Motor neuron (in vitro differentiated cells): Measurements from ENCODE around the gene FAM78A. TPM values are rescaled to one million over a fixed set of nuclear protein-coding genes. Genes with fewer than 3 reads are reported as not detected.

Source experiments
- ATAC-seq, 8 experiments: fragments of 200-7000 bp; cut with Tn5 transposase; replicated peaks in 6 of 8; 2 replicates each; pipeline ENCODE4 v1.8.0; 2021; ENCODE audit warnings: mild to moderate bottlenecking in 8 of 8, moderate library complexity in 8 of 8
- H3K27ac ChIP-seq, 2 donors: fragments of 250-450 bp; sonication (Bioruptor Pico); 2 replicates each; pipeline ENCODE4 v1.9.0; 2021; ENCODE audit warnings: antibody characterized with exemption in 2 of 2, mild to moderate bottlenecking in 2 of 2, moderate library complexity in 1 of 2
- H3K4me1 ChIP-seq, 2 donors: fragments of 250-450 bp; sonication (Bioruptor Pico); replicated peaks in 1 of 2; 2 replicates each; pipeline ENCODE4 v1.6.1; 2021; ENCODE audit warnings: antibody characterized with exemption in 2 of 2, mild to moderate bottlenecking in 2 of 2, moderate library complexity in 1 of 2
- H3K4me3 ChIP-seq, 5 donors: fragments of 250-450 bp; sonication (Bioruptor Pico); 2 replicates each; pipeline ENCODE4 v1.9.0; 2021; ENCODE audit warnings: antibody characterized with exemption in 5 of 5, mild to moderate bottlenecking in 5 of 5, moderate library complexity in 4 of 5
- whole genome bisulfite sequencing, 10 experiments: fragments of 450-650 bp; shearing (Covaris generic); methylation state at CpG; one replicate each; pipeline ENCODE4 v1.0.0; 2022; 5-methylcytosine and 5-hydroxymethylcytosine counted together
- in situ Hi-C, 9 experiments: fragments of 400-800 bp; cut with MboI; loops; one replicate each; pipeline ENCODE4 v1.15.0; 2021; ENCODE audit warnings: low sequenced_read_pairs in 9 of 9, low pct_unique_long_range_greater_than_20kb in 2 of 9; ENCODE audit not compliant: unreplicated experiment in 9 of 9
- total RNA-seq, 8 experiments: library from RNA; unstranded; fragments of 300-600 nt; gene quantifications; 2 replicates each; pipeline versions ENCODE4 v1.2.3 to v1.2.4, GENCODE V29; 2022

The FAM78A gene
- total RNA-seq, 8 experiments from 2014 or later, result 0.50 to 1.5 (median 0.88) TPM

DNA sequence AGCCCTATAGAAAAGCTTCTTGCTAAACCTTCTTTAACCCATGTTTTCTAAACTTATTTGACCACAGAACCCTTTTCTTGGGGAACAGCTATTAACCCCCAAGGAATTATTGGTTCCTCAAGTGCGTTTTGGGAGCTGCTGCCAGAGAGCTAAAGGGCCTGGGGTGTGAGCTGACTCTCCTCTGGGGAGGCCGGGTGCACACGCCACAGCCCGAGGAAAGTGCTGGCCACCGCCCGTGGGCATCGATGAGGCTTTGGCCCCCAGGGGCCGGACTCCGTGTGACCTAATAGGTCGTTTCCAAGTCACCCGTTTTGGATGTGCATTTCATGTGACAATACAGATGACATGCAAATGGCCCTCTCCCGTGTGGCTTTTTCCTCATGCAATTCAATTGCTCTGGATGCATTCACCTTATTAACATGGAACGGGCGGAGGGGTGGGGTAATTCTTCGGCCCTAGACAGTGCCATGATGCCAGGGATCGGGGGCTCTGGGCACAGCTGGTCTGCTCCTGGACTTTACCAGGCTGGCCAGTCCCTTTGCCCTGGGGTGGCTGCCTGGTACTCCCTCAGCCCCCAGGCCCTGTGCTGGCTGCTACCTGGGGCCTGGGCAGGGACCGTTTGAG lies 32.7 kb upstream of the FAM78A start:
- no peaks in the 10 kb centered on the region for H3K4me1 ChIP-seq
- WGBS, 10 experiments, result 6 to 100% (median 42%) methylated on average over 1 to 10 of the region's 17 CpGs; no CpG with 5 or more reads in 2 of the 10 experiments
- ATAC-seq, result peak in 6 of 8 experiments; percentile 2 to 72 (median 45)
- no peak overlapping the region for H3K27ac ChIP-seq
- H3K4me3 ChIP-seq, result no peak overlapping the region
- in situ Hi-C loops, result no loop called here

DNA sequence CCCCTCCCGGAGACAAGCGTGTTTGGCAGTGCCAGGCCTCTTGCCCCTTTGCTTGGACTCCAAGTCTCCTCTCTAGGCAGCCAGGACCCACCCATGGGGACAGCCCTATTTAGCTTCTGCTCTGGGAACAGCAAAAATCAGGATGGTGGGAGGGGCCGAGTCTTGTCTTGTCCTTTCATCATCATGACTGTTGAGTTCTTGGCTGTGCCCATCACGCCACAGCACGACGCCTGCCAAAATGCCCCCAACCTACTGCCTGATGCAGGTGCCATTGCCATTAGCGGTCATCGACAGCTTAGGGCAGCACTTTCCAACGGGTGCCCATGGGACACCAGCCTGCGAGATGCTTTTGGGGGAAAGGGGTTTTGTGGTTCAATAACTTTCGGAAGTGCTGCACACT lies 32.1 kb upstream of the FAM78A start:
- in situ Hi-C loops, result no loop called here
- H3K27ac ChIP-seq, result no peak overlapping the region
- ATAC-seq, result no peak
- no peak overlapping the region for H3K4me3 ChIP-seq
- WGBS, 10 experiments, result 55 to 100% (median 93%) methylated on average over 1 to 8 of the region's 11 CpGs; no CpG with 5 or more reads in 3 of the 10 experiments
- no peaks in the 10 kb centered on the region for H3K4me1 ChIP-seq

DNA sequence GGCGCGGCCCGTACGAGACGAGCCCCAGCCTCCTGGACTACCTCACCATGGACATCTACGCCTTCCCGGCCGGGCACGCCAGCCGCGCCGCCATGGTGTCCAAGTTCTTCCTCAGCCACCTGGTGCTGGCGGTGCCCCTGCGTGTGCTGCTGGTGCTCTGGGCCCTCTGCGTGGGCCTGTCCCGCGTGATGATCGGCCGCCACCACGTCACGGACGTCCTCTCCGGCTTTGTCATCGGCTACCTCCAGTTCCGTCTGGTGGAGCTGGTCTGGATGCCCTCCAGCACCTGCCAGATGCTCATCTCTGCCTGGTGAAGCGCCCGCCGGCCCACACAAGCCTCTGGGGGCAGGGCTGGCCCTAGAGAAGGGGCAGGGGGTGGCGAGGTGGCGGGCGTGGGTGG lies 31.7 kb upstream of the FAM78A start:
- Histone ChIP-seq H3K27ac (no peak overlapping the region), H3K4me3 (no peak overlapping the region), H3K4me1 (no peaks in the 10 kb centered on the region)
- ATAC-seq, result no peak
- 88 to 93% (median 90%) methylated on average over 3 to 11 of the region's 31 CpGs; no CpG with 5 or more reads in 7 of the 10 experiments for WGBS, 10 experiments
- in situ Hi-C loops, result no loop called here

DNA sequence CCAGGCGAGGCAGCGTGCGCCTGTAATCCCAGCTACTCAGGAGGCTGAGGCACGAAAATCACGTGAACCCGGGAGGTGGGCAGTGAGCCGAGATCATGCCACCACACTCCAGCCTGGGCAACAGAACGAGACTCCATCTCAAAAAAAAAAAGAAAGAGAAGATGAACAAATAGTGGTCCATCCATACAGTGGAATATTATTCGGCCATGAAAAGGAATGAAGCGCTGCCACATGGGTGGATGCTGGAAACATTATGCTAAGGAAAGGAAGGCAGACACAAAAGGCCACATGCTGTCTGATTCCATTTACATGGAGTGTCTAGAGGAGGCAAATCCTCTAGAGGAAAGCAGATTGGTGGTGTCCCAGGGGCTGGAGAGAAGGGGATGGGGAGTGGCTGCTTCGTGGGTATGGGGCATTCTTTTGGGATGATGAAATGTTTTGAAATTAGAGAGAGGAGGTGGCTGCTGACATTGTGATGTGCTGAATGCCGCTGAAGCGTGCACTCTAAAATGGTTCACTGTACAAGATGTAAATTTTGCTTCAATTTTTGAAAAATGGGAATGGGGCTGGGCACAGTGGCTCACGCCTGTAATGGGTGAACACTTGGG lies 30.2 kb upstream of the FAM78A start:
- ATAC-seq, result peak in 1 of 8 experiments; percentile 14
- in situ Hi-C loops, result no loop called here
- no peak overlapping the region for H3K27ac ChIP-seq
- WGBS, 10 experiments, result 40 to 100% (median 89%) methylated on average over 1 to 10 of the region's 14 CpGs; no CpG with 5 or more reads in 1 of the 10 experiments
- no peaks in the 10 kb centered on the region for H3K4me1 ChIP-seq
- no peak overlapping the region for H3K4me3 ChIP-seq

DNA sequence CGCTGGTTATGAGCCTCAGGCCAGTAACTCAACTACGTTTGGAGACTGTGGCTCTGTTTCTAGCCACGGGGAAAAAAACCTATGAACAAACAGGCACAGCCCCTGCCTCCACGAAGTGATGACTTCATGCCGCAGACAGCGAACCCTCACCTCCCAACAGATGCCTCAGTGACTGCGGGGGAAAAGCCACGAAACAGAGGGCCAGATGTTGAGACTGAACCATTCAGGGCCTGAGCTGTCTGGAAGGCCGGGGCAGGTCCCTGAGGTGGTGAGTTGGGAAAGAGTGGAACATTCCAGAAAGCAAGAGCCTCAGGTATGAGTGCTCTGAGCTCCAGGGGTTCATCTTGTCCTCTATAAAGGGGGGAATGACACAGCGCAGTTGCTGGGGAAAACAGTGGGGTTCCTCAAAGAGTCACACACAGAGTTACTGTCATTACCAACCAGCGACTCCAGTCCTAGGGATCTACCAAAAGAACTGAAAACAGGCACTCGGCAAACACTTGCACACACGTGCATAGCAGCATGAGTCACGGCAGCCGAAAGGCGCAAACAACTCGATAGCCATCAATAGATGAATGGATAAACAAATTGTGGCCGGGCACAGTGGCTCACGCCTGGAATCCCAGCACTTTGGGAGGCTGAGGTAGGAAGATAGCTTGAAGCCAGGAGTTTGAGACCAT lies 28.5 kb upstream of the FAM78A start:
- peak in 6 of 8 experiments; percentile 26 to 52 (median 44) for ATAC-seq
- Histone ChIP-seq H3K4me1 (no peaks in the 10 kb centered on the region), H3K27ac (no peak overlapping the region), H3K4me3 (no peak overlapping the region)
- in situ Hi-C loops, result no loop called here
- 40 to 84% (median 60%) methylated on average over 1 to 10 of the region's 19 CpGs; no CpG with 5 or more reads in 1 of the 10 experiments for WGBS, 10 experiments

DNA sequence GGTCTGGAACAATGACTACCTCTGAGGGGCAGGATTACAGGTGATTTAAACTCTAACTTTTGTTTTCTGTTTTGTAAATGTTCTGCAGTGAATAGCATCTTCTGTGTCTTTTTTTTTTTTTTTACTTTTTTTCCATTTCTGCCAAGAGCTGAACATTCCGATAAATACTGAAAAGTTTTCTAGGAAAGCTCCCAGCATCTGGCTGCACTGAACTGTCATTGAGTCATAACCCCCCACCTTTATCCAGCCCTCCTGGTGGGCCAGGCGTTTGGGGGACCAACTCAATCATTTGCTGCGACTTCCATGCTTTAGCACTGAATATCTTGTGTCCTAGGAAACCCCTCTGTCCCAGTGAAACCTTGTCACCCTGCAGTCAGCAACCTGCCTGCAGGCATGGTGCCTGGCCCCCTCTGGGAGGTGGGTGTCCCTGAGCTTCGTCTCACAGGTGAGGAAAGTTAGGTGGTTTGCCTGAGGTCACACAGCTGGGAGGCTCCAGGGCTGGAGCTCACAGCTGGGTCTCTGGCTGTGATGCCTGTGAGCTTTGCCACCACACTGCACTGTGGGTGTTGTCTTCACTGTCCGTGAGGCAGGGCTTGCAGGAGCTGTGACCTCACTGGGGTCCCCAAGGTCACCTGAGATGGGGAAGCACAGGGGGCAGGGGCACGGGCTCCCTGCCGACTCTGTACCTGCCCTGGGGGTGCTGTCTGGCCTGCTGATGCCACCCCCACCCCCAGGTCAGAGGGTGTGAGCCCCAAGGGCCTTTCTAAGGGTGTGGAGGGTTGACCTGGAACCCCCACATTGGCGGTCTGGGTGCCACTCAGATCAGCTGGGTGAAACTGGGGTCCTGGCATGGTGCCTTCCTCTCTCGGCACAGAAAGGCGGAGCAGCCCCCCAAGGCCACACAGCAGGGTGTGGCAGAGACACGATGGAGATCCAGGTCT lies 27.3 kb upstream of the FAM78A start:
- in situ Hi-C loops, result no loop called here
- peak in 1 of 8 experiments; percentile 11 for ATAC-seq
- H3K27ac ChIP-seq, result no peak overlapping the region
- no peaks in the 10 kb centered on the region for H3K4me1 ChIP-seq
- 11 to 88% (median 73%) methylated on average over 1 to 7 of the region's 11 CpGs; no CpG with 5 or more reads in 2 of the 10 experiments for WGBS, 10 experiments
- no peak overlapping the region for H3K4me3 ChIP-seq

DNA sequence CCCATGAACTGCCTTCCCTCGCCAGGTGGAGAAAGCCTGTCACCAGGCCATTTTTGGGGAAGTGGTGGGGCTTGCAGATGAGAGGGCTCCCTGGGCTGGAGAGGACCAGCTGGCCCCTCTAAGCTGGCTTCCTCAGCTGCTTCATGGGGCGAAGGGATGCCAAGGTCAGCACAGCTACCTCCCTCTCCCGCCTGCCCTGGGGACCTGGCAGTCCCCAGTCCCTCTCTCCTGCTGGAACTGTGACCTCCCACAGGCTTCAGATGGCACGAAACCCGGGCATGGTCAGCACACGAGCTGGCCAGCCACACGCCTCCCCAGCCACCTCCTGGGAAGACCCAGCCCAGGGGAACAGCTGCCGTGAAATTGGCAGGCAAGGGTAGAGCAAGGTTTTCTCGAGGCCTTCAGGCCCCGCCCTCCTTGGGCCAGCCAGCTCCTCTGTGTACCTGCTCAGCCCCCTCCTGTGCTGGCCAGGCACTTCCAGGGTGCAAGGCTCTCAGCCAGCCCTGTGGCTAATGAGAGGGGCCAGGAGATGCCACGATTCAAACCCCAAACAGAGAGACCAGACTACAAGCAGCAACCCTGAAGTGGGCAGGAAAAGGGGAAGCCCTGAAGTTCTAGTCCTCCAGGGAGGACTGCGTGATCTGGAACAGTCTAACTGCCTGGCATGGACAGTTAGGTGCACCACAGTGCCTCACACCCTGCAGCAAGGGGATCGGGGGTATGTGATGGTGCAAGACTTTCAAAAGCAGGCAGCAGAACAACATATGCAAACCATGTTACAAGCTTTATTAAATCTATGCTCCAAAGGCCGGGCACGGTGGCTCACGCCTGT lies 26.1 kb upstream of the FAM78A start:
- in situ Hi-C loops, result no loop called here
- H3K27ac ChIP-seq, result no peak overlapping the region
- WGBS, 10 experiments, result 40 to 100% (median 86%) methylated on average over 1 to 10 of the region's 16 CpGs; no CpG with 5 or more reads in 5 of the 10 experiments
- no peaks in the 10 kb centered on the region for H3K4me1 ChIP-seq
- no peak overlapping the region for H3K4me3 ChIP-seq
- ATAC-seq, result peak in 1 of 8 experiments; percentile 8

DNA sequence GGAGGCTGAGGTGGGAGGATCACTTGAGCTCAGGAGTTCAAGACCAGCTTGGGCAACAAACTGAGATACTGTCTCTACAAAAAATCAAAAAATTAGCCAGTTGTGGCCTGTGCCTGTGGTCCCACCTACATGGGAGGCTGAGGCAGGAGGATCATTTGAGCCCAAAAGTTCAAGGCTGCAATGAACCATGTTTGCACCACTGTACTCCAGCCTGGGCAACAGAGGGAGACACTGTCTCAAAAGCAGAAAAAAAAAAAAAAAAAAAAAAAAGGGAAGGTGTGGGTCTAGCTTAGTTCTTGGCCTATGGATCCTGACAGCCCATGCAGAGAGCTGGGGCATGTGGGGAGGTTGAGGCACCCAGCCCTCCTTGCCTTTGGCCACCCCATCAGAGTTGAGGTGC lies 24.1 kb upstream of the FAM78A start:
- in situ Hi-C loops, result no loop called here
- peaks cover 2 to 3% of the 10 kb centered on the region in 2 donors for H3K4me1 ChIP-seq
- ATAC-seq, result no peak
- no peak overlapping the region for H3K4me3 ChIP-seq
- no peak overlapping the region for H3K27ac ChIP-seq

DNA sequence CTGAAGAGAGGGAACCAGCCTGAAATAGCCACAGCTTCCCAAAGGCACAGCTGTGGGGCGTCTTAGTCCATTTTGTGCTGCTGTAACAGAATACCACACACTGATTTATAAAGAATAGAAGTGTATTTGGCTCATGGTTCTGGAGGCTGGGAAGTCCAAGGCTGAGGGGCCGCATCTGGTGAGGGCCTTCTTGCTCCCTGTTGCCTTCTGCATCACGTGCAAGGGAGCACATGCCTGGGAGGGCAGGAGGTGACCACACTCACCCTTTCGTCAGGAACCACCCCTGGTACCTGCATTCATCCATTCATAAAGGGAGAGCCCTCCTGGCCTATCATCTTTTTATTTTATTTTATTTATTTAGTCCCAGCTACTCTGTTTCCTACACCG lies 23.6 kb upstream of the FAM78A start:
- Histone ChIP-seq H3K27ac (no peak overlapping the region), H3K4me3 (no peak overlapping the region), H3K4me1 (peaks cover 2 to 3% of the 10 kb centered on the region in 2 donors)
- in situ Hi-C loops, result no loop called here
- 0 to 100% (median 58%) methylated on average over 1 to 4 of the region's 5 CpGs; no CpG with 5 or more reads in 3 of the 10 experiments for WGBS, 10 experiments
- no peak for ATAC-seq

DNA sequence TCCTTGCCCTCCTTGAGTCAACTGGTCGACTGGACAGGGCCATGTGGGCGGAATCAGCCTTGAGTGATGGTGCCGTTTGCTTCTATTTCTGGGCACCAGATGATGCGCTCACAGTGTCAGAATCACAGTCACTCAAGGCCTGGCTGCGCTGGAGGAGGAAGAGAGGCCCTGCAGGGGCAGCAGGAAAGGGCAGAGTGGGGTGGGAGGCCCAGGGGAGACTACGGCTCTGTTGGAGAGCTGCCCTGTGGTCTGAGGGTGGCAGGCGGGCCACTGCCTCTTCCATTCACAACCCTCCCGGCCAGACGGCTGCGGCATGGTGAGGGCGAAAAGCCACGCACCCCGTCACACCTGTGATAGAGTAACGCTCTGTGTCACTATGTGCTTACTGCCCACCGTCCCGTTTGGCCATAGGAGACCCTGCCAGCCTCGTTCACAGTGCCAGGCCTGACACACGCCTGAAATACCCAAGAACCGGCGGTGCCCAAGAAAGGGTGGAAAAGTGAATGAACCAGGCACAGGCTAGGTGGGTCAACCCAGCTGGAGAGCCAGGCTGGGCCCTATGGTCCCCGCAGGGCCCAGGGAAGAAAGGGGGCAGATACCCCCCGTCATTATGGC lies 23.1 kb upstream of the FAM78A start:
- no peak overlapping the region for H3K4me3 ChIP-seq
- in situ Hi-C loops, result no loop called here
- peaks cover 2 to 3% of the 10 kb centered on the region in 2 donors for H3K4me1 ChIP-seq
- 61 to 90% (median 75%) methylated on average over 2 to 9 of the region's 22 CpGs; no CpG with 5 or more reads in 7 of the 10 experiments for WGBS, 10 experiments
- no peak overlapping the region for H3K27ac ChIP-seq
- peak in 4 of 8 experiments; percentile 11 to 49 (median 34) for ATAC-seq

DNA sequence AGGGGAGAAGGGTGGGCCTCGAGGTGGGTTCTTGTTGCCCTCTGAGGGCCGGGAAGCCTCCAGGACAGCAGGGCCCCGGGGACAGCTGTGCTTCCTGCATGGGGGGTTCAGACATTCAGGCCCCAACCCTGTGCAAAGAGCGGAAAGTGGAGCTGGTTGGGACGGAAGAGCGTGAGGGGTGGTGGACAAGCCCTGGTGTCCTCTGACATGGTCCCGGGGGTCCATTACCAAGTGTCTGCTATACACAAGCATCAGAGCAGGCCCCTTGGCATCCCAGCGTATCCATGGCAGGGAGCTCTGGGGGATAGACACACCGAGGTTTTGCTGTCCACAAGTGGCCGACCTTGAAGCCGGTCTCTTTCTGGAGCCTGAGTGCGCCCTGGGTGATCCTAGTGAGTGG lies 22.5 kb upstream of the FAM78A start:
- WGBS, 10 experiments, result 54 to 100% (median 80%) methylated on average over 1 to 4 of the region's 12 CpGs; no CpG with 5 or more reads in 7 of the 10 experiments
- Histone ChIP-seq H3K27ac (no peak overlapping the region), H3K4me3 (no peak overlapping the region), H3K4me1 (peaks cover 2 to 3% of the 10 kb centered on the region in 2 donors)
- no peak for ATAC-seq
- in situ Hi-C loops, result no loop called here

DNA sequence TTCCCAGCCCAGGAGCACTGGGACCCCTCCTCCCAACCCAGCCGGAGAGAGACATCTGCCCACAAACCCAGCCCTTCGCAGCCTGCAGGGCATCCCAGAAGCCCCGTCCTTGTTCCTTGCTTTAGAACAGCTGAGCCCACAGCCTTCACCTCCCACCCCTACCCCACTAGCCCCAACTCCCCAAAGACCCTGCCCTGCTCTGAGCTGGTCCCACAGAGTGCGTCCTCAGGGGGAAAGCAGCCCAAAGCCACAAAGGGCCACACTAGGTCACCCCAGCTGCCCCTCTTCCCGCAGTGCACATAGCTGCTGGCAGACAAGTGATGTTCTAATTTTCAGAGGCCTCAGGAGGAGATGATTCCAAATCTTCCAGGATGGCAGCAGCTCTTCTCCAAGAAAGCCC lies 22.0 kb upstream of the FAM78A start:
- WGBS, 10 experiments, result 60 to 100% (median 80%) methylated on average over 1 to 2 of the region's 5 CpGs; no CpG with 5 or more reads in 5 of the 10 experiments
- no peak for ATAC-seq
- Histone ChIP-seq H3K4me1 (peaks cover 2 to 3% of the 10 kb centered on the region in 2 donors), H3K27ac (no peak overlapping the region), H3K4me3 (no peak overlapping the region)
- in situ Hi-C loops, result no loop called here
